Right renal cortex interstitium (tissue), 3 donors: Measurements from ENCODE around the gene ADORA1. TPM values are rescaled to one million over a fixed set of nuclear protein-coding genes. Genes with fewer than 3 reads are reported as not detected.

Experiments
- DNase-seq, 3 donors: peaks; one replicate each; pipeline ENCODE4 v3.0.0-alpha.2; 2013; ENCODE audit warnings: low read depth in 3 of 3, low spot score in 2 of 3
- polyA plus RNA-seq, 3 donors: library from polyadenylated mRNA; unstranded; fragments of 120-200 nt; gene quantifications; one replicate each; pipeline ENCODE4 v1.2.1, GENCODE V29; 2013; ENCODE audit not compliant: insufficient read length in 3 of 3

ADORA1 gene
- polyA plus RNA-seq, 3 donors = 5.2 to 8.0 (median 6.4) TPM

DNA sequence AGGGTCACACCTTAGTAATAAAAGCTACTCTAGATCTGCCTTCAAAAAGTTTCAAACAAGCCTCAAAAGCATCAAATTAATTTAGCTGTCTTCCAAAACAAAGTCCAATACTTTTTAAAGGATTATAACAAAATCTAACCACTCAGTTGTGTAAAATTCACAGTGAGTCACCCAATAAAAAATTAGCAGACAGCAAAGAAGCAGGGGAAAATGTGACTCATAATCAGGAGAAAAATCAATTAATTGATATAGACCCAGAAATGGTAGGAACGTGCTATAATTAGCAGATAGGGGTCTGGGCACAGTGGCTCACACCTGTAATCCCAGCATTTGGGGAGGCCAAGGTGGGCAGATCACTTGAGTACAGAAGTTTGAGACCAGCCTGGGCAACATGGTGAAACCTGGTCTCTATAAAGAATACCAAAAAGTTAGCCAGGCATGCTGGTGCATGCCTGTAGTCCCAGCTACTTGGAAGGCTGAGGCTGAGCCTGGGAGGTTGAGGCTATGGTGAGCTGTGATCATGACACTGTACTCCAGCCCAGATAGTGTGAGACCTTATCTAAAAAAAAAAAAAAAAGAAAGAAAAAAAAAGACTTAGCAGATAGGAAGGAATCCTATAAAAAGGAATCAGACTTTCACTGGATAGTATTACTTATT is 33.6 kb upstream of the ADORA1 start:
- DNase-seq = no peak

DNA sequence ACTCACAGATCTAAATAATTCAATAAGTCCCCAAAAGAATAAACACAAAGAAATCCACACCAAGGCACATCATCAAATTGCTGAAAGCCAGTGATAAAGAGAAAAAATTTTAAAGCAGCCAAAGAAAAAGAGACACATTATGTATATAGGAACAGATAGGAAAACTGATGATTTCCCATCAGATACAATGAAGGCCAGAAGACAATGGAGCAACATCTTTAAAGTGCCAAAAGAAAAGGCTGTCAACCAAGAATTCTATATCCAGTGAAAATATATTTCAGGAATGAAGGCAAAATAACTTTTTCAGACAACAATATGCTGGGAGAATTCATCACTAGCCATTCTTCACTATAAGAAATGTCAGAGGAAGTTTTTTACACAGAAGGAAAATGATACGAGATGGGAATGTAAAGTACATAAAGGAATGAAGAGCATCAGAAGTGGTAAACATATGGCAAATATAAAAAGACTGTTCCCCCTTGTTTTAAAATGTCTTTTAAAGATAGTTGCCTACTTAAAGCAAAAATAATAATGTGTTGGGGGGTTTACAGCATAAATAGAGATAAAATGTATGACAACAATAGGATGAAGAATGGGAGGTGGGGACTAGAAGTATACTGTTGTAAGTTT is 32.4 kb upstream of the ADORA1 start:
- DNase-seq = no peak

DNA sequence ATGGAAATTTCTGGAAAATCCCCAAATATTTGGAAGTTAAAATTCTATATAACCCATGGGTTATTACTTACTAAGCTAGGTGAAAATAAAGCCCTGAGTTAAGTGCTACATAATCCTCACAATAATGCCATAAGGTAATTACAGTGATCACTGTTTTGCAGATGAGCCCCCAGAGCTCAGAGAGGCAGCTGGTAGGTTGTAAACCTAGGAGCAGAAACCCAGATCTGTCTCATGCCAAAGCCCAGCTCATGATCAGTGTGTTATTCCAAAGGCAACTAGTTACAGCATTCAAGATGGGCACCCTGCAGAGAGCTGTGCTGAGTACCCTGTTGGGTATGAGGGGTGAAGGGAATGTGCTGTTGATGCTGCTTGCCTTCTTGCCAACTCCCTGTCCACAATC is 31.0 kb upstream of the ADORA1 start:
- DNase-seq = no peak

DNA sequence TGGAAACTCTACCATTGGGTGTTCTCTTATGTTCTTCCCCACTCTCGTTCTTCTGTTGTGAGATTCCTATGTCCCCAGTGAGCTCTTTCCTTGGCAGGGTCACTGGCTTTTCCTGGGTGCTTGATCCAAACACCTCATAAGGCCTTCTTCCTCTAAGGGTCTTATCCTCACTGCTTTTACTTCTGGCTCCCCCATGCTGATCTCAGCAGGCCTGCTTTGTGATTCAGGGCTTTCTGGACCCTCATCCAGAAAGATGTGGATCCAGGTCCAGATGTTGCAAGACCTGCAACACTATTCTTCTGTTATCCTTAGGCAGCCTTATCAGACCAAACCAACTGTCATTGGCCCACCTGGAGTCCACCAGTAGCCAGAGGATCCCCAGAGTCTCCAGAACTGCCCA is 30.5 kb upstream of the ADORA1 start:
- DNase-seq = no peak

DNA sequence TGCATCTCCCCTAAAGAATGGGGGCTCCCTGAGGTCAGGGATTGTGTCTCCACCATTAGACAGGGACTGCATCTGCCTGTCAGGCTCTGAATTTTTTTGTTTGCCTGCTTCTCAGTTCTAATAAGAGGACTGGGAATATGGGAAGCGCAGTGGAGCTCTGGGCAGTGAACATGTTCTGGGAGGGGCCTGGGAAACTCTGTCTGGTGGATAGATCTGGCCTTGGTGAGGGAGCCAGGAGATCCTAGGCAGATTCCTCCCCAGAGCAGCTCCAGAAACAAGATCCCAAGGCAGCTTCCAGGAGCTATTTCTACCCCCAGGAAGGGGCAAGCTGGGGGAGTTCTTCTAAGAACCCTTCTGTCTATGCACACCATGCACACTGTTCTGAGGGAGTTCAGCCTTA is 29.1 kb upstream of the ADORA1 start:
- no peak for DNase-seq

DNA sequence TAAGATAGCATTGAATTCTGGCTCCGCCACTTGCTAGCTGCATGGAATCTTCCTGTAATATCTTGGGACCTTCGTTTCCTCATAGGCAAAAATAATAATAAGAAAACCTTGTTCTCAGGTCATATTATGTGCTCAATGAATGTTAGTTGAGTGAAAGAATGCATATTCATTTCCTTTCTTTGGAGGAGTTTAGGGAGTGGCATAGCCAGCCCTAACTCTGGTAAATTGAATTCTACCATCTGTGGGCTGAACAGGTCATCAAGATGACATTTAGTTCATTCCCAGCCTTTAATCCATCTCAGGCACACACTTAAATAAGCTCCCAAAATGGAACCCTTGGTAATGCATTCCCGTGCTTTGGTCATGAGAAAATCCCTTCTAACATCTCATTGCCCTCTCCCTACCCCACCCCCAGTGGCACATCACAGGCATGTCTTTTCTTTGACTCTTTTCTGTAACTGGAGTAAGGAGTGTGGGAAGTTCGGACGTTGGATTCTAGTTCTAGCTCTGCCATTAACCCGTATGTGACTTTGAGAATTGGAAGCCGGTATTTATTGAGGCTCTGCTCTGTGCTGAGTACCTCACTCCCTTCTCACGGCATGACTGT is 28.5 kb upstream of the ADORA1 start:
- DNase-seq = no peak

DNA sequence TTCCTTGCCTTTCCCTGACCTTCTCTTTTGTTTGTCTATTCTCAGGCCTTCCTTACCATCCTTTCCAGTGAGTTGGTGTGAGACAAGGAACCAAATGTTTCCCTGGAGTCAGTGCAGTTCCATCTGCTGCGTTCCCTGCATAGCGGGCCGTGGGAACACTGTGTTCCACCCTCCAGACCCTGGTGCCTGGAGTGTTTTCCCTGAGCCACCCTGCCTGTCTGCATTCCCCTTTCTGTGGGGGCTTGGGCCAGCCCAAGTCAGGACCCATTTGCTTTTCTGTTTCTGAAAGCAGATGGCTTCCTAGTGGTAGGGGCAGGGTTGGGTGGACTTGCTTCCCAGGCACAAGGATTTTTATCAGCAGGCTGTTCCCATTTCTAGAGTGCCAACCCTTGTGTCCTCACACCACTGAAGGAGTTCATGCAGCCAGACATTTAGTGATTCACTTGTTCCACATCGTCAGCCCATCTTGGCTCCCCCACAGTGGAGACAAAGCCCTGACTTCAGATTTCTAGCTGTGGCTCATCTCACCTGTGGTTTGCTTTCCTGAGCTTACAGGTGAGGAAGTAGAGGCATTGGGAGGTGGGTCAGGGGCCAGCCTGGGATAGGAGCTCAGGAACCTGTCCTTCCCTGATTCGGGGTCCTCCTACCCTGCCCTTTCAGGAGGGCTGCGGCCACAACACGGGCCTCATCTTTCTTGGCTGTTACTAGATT is 27.6 kb upstream of the ADORA1 start:
- no peak for DNase-seq

DNA sequence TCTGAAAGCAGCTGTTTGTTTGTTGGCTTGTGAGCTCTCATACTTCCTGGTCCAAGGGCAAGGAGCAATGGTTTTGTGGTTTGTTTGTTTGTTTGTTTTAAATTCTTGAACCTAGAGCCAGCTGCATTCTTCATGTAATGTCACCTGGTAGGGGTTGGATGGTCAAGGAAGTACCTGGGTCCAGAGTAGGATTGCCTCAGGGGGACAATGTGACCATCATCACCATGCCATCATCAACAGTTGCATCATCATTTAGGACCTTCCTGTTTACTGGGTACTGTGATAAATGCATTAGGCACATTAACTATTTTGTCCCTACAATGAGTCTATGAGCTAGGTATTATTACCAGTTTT is 27.0 kb upstream of the ADORA1 start:
- DNase-seq = no peak

DNA sequence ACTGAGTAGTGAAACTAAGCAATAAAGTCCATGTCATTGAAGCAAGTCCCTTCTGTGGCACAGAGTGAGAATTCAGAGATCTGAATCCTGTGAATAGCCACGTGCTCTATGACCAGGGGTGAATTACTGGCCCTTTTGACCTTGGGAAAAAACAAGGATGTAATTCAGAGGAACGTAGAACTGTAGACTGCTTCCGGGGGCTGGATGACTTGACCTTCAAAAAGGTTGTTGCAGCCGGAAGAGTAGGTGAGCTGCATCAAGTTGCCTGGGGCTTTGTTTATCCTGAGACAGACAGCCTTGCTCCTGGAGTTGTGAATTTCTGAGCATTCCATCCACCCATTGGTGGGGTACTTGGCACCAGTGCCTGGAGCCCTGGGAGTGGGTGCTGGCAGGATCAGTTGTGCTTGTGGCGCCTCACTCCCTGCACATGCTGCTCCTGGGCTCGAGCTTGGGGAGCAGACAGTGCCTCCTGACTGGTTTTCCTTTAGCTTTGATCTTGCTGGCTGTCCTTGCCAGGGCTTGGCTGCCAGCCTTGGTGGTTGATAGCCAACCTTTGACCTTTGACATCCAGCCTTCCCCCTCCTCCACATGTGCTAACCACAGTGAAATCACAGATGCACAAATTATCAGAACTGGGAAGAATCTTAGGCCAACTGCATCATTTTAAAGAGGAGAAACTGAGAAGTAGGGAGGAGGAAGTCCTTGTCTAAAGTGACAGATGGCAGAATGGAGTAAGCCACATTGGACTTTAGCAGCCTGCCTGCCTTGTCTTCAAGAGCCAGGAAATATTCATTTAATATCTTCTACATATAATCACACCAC is 25.5 kb upstream of the ADORA1 start:
- DNase-seq = no peak

DNA sequence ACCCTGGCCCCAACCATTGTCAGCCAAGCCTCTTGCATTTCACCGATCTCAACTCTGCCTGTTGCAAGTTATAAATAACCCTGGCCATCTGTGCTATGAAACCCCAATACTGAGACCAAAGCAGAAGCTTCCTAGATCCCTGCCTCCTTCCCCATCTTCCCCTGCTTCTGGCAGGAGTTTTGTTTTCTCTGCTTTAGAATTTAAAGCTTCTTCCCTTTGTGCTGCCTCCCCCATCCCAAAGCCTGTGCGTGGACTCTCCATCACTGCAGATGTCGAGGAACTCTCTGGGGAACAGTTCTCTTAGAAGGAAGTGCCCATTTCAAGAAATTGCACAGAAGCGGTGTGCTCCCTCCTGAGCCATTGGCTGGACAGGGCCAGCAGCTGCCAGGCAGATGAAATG is 24.3 kb upstream of the ADORA1 start:
- DNase-seq = no peak

DNA sequence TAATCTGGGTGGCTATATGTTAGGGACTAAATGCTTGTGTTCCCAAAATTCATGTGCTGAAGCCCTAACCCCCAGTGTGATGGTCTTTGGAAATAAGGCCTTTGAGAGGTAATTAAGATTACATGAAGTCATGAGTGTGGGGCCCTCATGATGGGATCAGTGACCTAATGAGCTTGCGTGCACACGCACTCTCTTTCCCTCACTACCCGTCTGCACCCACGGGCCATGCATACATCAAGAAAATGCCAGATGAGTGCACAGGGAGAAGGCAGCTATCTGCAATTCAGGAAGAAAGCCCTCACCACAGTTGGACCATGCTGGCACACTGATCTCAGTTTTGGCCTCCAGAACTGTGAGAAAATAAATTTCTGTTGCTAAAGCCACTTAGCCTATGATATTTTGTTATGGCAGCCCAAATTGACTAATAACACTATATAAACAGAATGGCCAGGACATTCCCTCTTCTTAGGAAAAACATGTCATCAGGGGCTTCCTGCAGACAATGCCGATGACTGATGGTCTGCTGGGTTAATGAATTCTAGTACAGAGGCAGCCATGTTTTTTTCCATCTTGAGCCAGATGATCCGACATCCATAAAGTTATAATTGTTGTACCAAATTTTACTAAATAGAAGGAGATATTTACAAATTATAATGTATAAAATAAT is 23.6 kb upstream of the ADORA1 start:
- DNase-seq = no peak

DNA sequence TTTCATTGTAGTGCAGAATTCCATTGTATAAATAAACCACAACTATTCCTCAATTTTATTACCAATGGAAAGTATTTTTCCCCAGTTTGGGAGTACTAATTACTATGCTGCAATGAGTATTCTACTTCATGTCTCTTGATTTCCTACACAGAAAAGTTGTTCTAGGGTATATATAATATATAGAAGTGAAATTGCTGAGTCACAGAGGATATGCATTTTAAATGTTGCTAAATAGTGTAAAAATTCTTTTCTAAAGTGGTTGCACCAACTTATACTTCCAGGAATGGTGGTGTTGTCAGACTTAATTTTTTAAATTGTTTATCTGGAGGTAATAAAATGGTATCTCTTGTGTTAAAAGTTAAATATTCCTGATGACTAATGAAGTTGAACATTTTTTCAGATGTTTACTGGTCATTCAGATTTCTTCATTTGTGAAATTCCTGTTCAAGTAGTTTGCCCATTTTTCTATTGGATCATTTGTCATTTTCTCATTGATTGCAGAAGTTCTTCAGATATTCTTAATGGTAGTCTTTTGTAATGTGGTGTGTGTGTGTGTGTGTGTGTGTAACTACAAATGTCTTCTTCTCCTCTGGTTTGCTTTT is 22.6 kb upstream of the ADORA1 start:
- DNase-seq = no peak

DNA sequence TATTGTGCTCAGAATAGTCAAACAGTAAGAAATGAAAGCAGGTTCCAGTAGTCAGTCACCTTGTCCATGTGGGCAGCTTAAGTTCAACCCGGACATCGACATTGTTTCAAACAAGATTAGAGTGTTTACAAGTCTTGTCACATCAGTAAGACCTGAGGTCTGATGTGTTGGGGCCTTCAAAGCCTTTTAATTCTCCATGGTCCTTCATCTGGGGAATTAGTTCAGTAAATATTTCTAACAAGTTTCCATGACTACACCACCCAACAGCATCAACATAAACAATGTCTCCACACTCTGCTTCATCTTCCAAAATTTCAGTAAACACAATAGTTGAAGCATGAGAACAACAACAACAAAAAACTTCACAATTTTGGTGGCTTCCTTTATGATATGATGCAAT is 15.1 kb upstream of the ADORA1 start:
- no peak for DNase-seq

DNA sequence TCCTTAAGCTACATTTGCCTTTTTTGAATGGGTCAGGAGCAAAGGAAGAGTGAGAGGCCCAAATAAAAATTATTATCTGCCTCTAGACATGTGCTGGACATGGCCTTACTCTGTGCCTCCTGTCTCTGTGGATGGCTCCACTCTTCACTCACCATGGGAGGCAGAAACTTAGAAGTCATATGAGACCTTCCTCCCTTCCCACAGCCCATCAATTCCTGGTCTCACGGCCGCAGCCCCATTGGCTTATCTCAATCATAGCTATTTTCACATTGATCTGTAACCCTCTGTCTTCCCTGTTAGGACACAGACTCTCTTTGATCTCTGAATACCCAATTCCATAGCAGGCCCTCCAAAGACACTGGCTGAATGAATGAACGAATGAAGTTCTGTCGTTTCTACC is 14.2 kb upstream of the ADORA1 start:
- DNase-seq = no peak

DNA sequence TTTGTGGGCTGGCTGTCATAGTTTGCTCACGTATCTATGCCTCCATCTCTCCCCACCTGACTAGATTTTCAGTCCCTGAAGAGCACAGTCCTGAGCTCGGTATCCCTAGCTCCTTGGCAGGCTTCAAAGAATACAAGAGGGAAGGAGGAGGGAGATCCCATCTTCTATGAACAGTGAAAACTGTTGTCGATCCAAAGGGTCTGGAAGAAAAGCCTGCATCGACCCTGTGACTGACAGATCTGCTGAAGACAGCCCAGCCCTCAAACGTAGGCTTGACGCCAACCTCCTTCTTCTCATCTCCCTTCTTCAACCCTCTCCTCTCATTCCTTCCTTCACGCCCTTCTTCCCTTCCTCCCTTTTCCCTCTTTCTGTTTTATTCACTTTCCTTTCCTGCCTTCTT is 13.3 kb upstream of the ADORA1 start:
- no peak for DNase-seq

DNA sequence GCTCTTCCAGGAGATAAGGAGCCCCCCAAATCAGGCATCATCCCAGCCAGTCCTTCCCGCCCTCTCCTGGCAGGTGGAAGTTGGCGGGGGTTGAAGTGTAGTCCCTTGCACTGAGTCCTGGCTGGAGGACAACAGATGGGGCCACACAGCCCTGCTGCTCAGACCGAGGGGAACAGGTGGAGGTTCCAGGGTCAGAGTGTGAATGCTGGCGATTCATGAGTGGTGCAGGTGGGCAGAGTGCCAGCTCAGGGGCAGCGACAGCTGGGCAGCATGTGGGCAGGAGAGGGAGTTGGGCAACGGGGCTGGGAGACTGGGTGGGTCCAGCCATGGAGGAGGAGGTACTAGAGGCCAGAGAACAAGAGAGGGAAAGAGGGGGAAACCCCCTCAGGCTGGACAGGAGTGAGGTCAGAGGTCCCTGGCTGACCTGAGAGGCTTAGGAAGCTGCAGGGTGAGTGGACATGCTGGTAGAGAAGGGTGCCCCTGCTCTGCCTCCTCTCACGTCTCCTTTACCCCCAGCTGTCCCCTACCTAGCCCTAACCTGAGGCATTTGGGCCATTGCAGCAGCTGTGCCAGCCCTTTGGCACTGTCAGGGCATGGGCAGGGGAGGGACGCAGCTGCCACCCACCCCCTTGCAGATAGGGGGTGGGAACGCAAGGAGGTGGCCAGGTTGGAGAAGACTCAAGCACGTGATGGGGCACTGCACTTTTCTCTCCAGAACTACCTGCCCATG is 11.3 kb upstream of the ADORA1 start:
- DNase-seq = no peak

DNA sequence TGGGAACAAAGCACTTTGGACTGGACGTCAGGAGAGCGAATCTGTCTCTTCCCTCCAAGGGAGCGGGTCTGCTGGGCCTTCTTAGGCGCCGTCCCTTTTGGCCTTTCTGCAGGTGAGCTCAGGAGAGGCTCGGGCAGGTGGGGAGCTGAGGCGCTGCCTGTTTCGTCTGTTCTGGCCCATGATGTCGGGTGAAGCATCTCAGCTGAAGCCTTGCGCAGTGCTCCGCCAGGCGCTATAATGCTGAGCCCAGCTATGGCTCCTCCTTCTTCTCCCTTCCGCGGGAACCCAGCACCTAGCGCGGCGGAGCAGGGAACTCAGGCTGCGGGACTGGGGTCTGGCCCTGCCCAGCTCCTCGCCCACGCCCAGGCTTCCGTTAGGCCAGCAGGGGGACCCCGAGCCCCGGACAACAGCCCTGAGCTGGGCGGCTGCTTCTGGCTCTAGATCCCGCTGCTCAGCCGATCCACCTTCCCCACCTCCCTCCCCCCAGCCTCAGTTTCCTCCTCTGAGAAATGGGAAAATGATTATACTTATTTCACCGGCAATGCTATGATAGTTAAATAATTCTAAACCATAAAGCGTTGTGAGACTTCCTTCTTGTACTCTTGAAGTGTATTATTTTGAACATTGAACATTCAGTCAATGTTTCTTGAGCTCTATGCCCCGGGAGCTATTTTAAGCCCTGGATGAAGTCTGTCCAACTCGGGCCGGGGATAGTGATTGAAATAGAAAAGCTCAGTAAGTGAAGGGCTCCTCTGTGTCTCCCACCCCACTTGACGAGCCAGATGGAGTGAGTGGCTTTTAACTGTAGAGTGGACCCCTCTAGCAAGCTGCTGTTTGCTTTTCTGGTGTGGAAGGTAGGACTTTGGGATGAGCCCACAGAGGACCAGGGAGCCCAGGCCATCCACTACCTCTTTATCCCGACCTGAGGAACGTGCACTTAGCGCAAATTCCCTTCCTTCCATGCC is 9.6 kb upstream of the ADORA1 start:
- peak; percentile 50 to 60 (median 54) for DNase-seq
